Camera-type eye (tissue), 1 donor: ENCODE results near the gene HLA-DOA. TPM values are rescaled to one million over a fixed set of nuclear protein-coding genes. Genes with fewer than 3 reads are reported as not detected.

Source experiments
- total RNA-seq: library from RNA; depleted of rRNA; stranded (reverse); fragments of >200 nt; gene quantifications from one replicate; pipeline ENCODE4 v1.2.3, GENCODE V29; 2014

Gene HLA-DOA
- 0.71 TPM for total RNA-seq

GRCh38 chr6:33008944-33009861 lies at the start of gene HLA-DOA:
TSS of gene HLA-DOA (minus strand) at chr6:33009591.

GRCh38 chr6:32968093-32968866 lies 41.1 kb downstream of the HLA-DOA start, which contains the start of gene BRD2:
TSS of gene BRD2 (plus strand) at chr6:32968594. CDS start at chr6:32972899, 4,305 bp downstream.

Other genes starting within 250 kb of the HLA-DOA start
- gene HLA-DQB2, start 246.1 kb downstream of the HLA-DOA start, total RNA-seq, result not detected
- gene HLA-DOB, start 192.6 kb downstream of the HLA-DOA start, total RNA-seq, result not detected
- gene TAP2, start 170.9 kb downstream of the HLA-DOA start, total RNA-seq, result 6.2 TPM
- 10.6 TPM for gene PSMB8, start 165.5 kb downstream of the HLA-DOA start, total RNA-seq
- gene TAP1, start 155.9 kb downstream of the HLA-DOA start, total RNA-seq, result 12.8 TPM
- 4.0 TPM for gene PSMB9, start 155.4 kb downstream of the HLA-DOA start, total RNA-seq
- 4.9 TPM for gene HLA-DMB, start 68.6 kb downstream of the HLA-DOA start, total RNA-seq
- gene HLA-DMA, start 56.5 kb downstream of the HLA-DOA start, total RNA-seq, result 2.6 TPM
- gene BRD2, start 41.0 kb downstream of the HLA-DOA start, total RNA-seq, result 125 TPM
- 7.6 TPM for gene HLA-DPA1, start 64.1 kb upstream of the HLA-DOA start, total RNA-seq
- 6.7 TPM for gene HLA-DPB1, start 66.4 kb upstream of the HLA-DOA start, total RNA-seq
- 39.0 TPM for gene COL11A2, start 182.9 kb upstream of the HLA-DOA start, total RNA-seq
- 34.6 TPM for gene RXRB, start 191.1 kb upstream of the HLA-DOA start, total RNA-seq
- gene SLC39A7, start 191.3 kb upstream of the HLA-DOA start, total RNA-seq, result 60.0 TPM
- 14.3 TPM for gene HSD17B8, start 195.1 kb upstream of the HLA-DOA start, total RNA-seq
- 30.7 TPM for gene RING1, start 198.9 kb upstream of the HLA-DOA start, total RNA-seq